Kidney (tissue), 14 donors: ENCODE results near the gene NEK6. TPM values are rescaled to one million over a fixed set of nuclear protein-coding genes. Genes with fewer than 3 reads are reported as not detected.

Experiments used
- DNase-seq, 5 donors: peaks; one replicate each; pipeline ENCODE4 v3.0.0-alpha.2; 2013 to 2020
- FAIRE-seq: peaks from 2 replicates; lab custom pipeline; 2012; peaks lifted over from hg19 to GRCh38; lab: Jason Lieb, UNC
- H3K27ac ChIP-seq, 2 donors: one replicate each; pipeline ENCODE4 v1.7.0; 2013; ENCODE audit warnings: low read depth in 2 of 2, low read length in 2 of 2, inconsistent platforms in 1 of 2
- H3K27me3 ChIP-seq: one replicate; pipeline ENCODE4 v1.7.1; 2013; ENCODE audit warnings: low read length, inconsistent platforms; ENCODE audit not compliant: control insufficient read depth, insufficient read depth
- H3K36me3 ChIP-seq, 3 donors: one replicate each; pipeline versions ENCODE4 v1.7.0 to v1.7.1; 2013; ENCODE audit warnings: low read length in 3 of 3, control low read depth in 1 of 3, inconsistent platforms in 1 of 3; ENCODE audit not compliant: insufficient read depth in 3 of 3, control insufficient read depth in 2 of 3
- H3K4me1 ChIP-seq, 3 donors: one replicate each; pipeline versions ENCODE4 v1.7.0 to v1.7.1; 2013; ENCODE audit warnings: low read length in 3 of 3, inconsistent platforms in 1 of 3, low read depth in 1 of 3; ENCODE audit not compliant: control insufficient read depth in 2 of 3, insufficient read depth in 2 of 3
- H3K4me3 ChIP-seq, 3 donors: one replicate each; pipeline versions ENCODE4 v1.7.0 to v1.8.1; 2013; ENCODE audit warnings: low read length in 3 of 3, control low read depth in 1 of 3, inconsistent platforms in 1 of 3
- H3K9ac ChIP-seq, 3 donors: one replicate each; pipeline versions ENCODE4 v1.7.0 to v1.7.1; 2013; ENCODE audit warnings: low read length in 3 of 3, control low read depth in 1 of 3, inconsistent platforms in 1 of 3
- H3K9me3 ChIP-seq, 3 donors: one replicate each; pipeline versions ENCODE4 v1.7.0 to v1.7.1; 2013; ENCODE audit warnings: low read length in 3 of 3, control low read depth in 1 of 3, inconsistent platforms in 1 of 3; ENCODE audit not compliant: control insufficient read depth in 2 of 3, insufficient read depth in 1 of 3
- CTCF ChIP-seq: IDR thresholded peaks from 3 replicates; pipeline ENCODE4 v1.5.1; 2012; ENCODE audit warnings: mild to moderate bottlenecking, moderate library complexity, borderline replicate concordance; ENCODE audit not compliant: insufficient read depth; ENCODE audit errors: extremely low read depth
- intact Hi-C: fragments of 100-400 bp; cut with DNase I; formaldehyde crosslinking; loops from one replicate; pipeline ENCODE4 v1.11.1; 2022
- polyA plus RNA-seq: library from polyadenylated mRNA; stranded (reverse); fragments of 350-450 nt; fragmentation: Illumina TruSeq; extraction: RNeasy Lipid Tissue Mini Kit (QIAGEN cat#74804); gene quantifications from one replicate; pipeline ENCODE4 v1.2.3, GENCODE V29; 2014; ENCODE audit warnings: low read depth, low replicate concordance; ENCODE audit not compliant: insufficient read depth
- total RNA-seq: library from RNA; stranded (reverse); fragmentation: NEBNext Ultra II Directional; extraction: Animal tissue kit (Norgen Biotek cat#: 25700); gene quantifications from one replicate; pipeline ENCODE4 v1.2.1, GENCODE V29; 2021
- donor health status: control.
- donor health status: control.
- donor health status: control.
- donor health status: control.
- donor health status: control.
- donor health status: DM: yes; HTN: yes; CAD: no.
- donor health status: Normal renal cell carcinoma (clear cell type).

Gene NEK6
- total and polyA plus RNA-seq, 2 donors from 2014 or later: 14.9 to 82.1 TPM

DNA sequence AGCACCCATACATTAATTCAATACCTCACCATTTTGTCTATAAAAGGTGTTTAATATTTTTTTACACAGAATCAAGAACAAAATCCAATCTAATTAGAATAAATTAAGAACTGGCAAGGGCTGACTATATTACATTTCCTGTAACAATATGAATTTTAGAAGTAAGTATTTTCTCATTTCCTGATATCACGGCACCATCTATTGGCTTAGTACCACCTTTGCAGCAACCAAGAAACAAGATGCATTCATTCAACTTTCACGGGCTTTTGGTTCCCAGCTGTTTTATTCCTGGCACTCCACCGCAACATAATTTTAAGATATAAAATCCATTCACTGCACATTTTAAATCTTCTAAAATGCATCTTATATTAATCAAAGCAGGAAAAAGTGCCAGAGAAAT is 136.8 kb downstream of the NEK6 start:
- H3K36me3 ChIP-seq: no peaks in the 10 kb centered on the region
- H3K27ac ChIP-seq: no peak overlapping the region
- TF ChIP-seq CTCF: no peak
- DNase-seq (no peak), FAIRE-seq (no peak)
- intact Hi-C loops: no loop called here
- H3K4me1 ChIP-seq: peaks cover 0 to 12% (median 11%) of the 10 kb centered on the region in 3 donors
- no peaks in the 10 kb centered on the region for H3K9me3 ChIP-seq
- H3K9ac ChIP-seq: no peak overlapping the region
- no peaks in the 10 kb centered on the region for H3K27me3 ChIP-seq
- no peak overlapping the region for H3K4me3 ChIP-seq

DNA sequence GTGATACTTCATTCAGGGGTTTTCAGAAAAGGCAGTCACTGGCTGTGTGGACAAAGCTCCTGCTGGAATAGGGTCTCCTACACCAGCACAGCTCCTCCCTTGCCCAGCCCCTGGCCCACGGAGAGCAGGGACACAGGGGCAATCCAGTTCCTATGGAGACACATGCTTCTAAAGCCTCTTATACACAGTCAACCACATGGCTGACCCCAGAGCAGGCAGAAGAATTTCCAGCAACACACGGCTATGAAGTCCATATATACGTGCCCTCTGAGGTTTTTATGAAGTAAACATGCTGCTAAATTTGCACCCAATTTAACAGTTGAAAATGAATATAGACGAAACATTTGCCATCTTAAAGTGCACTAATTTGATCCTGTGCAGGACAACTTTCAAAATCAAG is 138.1 kb downstream of the NEK6 start:
- Histone ChIP-seq H3K27ac (no peak overlapping the region), H3K9ac (no peak overlapping the region), H3K36me3 (peaks cover 0 to 5% (median 3%) of the 10 kb centered on the region in 3 donors), H3K4me1 (peaks cover 0 to 9% (median 5%) of the 10 kb centered on the region in 3 donors), H3K4me3 (no peak overlapping the region), H3K27me3 (no peaks in the 10 kb centered on the region), H3K9me3 (no peaks in the 10 kb centered on the region)
- FAIRE-seq: no peak
- no peak for TF ChIP-seq CTCF
- intact Hi-C loops: no loop called here
- DNase-seq: no peak

DNA sequence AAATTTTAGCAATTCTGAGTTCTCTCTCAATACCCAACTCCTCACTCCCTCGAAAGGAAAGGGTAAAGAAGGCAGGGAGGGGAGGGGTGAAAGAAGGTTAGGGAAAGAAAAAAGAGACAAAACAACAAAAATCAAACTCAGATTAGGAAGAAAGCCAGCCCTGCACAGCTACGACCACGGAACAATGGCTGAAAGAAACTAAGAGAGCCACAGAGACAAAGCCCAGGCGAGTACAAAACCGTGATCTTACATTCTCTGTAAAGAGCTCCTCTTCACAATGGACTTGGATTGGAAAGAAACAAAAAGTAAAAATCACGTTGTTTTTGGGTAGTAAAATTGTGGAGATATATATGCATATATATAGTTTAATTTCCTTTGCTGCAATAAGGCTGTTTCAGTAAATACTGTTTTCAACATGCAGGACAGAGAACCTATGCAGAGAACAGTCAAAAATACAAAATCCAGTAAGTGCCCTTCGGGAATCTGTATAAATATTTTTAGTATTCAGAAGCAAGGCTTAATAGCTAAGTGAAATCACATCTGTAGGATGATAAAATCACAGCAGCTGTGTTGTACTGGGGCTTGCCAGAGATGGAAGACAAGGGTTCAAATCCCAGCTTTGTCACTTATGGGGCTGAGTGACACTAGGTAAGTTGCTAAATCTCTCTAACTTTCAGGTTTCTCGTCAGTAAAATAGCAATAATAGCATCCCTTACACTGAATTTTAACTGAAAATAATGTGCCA is 140.6 kb downstream of the NEK6 start:
- no peak for FAIRE-seq
- Histone ChIP-seq H3K4me3 (no peak overlapping the region), H3K9ac (no peak overlapping the region), H3K9me3 (no peaks in the 10 kb centered on the region), H3K4me1 (no peaks in the 10 kb centered on the region), H3K27ac (no peak overlapping the region), H3K36me3 (peaks cover 0 to 10% (median 7%) of the 10 kb centered on the region in 3 donors), H3K27me3 (no peaks in the 10 kb centered on the region)
- intact Hi-C loops: no loop called here
- no peak for DNase-seq
- no peak for TF ChIP-seq CTCF
